ENCODE data around the gene DNASE1L1.
A peak's percentile ranks its signal among the peaks of the same experiment; 100 is the strongest.

The DNASE1L1 gene

DNA sequence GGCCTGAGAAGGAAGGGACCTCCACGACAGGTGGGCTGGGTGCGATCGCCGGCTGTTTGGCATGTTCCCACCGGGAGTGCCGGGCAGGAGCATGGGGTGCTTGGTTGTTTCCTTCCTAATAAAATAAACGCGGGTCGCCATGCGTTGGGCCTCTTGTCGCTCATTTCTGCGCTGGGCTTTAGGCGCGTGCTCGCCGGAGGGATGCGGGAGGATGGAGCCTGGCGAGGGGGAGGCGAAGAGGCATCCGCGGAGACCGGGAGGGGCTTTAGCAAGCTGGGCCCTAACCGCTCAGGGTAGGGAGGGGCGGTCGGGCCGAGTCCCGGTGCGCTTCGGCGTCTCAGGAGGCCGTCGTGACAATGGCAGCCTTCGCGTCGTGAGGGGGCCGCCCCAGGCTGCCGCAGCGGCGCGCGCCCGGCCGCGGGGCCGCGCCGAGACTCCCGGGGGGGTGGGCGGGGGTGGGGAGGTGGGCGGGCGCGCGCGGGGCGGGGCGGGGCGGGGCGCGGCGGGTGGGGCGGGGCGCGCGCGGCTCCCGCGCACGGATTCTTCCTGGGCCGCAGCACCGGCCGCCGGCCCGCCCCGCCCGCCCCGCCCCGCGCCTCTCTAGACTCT is 27.4 kb upstream of the DNASE1L1 start:
- TF ChIP-seq POLR2AphosphoS5 (IDR thresholded peaks at IDR 0.05; ENCODE audit: low read depth, low read length): 0 out of 2 replicates have a peak, but pooled peaks have one; percentile 1
- TF ChIP-seq TAF1 (IDR thresholded peaks at IDR 0.05; ENCODE audit: borderline replicate concordance, insufficient read depth, low read length): no peak
- no peak for TF ChIP-seq FOXP2 (optimal IDR thresholded peaks at IDR 0.05; ENCODE audit: borderline replicate concordance, extremely low read depth, extremely low read length, insufficient read depth)
- TF ChIP-seq, protein P1, sequence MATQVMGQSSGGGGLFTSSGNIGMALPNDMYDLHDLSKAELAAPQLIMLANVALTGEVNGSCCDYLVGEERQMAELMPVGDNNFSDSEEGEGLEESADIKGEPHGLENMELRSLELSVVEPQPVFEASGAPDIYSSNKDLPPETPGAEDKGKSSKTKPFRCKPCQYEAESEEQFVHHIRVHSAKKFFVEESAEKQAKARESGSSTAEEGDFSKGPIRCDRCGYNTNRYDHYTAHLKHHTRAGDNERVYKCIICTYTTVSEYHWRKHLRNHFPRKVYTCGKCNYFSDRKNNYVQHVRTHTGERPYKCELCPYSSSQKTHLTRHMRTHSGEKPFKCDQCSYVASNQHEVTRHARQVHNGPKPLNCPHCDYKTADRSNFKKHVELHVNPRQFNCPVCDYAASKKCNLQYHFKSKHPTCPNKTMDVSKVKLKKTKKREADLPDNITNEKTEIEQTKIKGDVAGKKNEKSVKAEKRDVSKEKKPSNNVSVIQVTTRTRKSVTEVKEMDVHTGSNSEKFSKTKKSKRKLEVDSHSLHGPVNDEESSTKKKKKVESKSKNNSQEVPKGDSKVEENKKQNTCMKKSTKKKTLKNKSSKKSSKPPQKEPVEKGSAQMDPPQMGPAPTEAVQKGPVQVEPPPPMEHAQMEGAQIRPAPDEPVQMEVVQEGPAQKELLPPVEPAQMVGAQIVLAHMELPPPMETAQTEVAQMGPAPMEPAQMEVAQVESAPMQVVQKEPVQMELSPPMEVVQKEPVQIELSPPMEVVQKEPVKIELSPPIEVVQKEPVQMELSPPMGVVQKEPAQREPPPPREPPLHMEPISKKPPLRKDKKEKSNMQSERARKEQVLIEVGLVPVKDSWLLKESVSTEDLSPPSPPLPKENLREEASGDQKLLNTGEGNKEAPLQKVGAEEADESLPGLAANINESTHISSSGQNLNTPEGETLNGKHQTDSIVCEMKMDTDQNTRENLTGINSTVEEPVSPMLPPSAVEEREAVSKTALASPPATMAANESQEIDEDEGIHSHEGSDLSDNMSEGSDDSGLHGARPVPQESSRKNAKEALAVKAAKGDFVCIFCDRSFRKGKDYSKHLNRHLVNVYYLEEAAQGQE (IDR thresholded peaks at IDR 0.05; ENCODE audit: insufficient read depth in 1 of 2, low read depth in 2 of 2, low read length in 2 of 2): no peak
- no peak for TF ChIP-seq SIN3A (IDR thresholded peaks at IDR 0.05; ENCODE audit: borderline replicate concordance, insufficient read depth, low read length)

DNA sequence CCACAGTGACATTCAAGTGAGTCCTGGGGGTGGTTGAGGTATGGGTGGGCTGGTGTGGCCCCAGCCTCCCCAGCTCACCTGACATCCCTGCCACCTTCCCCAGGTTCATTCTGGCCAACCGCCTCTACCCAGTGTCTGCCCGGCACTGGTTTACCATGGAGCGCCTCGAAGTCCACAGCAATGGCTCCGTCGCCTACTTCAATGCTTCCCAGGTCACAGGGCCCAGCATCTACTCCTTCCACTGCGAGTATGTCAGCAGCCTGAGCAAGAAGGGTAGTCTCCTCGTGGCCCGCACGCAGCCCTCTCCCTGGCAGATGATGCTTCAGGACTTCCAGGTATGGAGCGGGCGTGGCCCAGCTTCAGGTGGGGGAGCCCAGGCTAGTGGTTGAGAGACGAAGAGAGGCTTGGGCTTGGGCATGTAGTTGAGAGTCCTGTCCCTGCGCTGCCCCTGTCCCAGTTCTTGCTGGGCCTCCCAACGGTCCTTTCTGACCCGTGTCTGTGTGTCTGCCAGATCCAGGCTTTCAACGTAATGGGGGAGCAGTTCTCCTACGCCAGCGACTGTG is 26.2 kb upstream of the DNASE1L1 start:
- TF ChIP-seq TAF1 (IDR thresholded peaks at IDR 0.05; ENCODE audit: borderline replicate concordance, insufficient read depth, low read length) (no peak), FOXP2 (optimal IDR thresholded peaks at IDR 0.05; ENCODE audit: borderline replicate concordance, extremely low read depth, extremely low read length, insufficient read depth) (no peak), POLR2AphosphoS5 (IDR thresholded peaks at IDR 0.05; ENCODE audit: low read depth, low read length) (no peak), SIN3A (IDR thresholded peaks at IDR 0.05; ENCODE audit: borderline replicate concordance, insufficient read depth, low read length) (no peak)
- TF ChIP-seq, protein P1 (IDR thresholded peaks at IDR 0.05; ENCODE audit: insufficient read depth in 1 of 2, low read depth in 2 of 2, low read length in 2 of 2): no peak

DNA sequence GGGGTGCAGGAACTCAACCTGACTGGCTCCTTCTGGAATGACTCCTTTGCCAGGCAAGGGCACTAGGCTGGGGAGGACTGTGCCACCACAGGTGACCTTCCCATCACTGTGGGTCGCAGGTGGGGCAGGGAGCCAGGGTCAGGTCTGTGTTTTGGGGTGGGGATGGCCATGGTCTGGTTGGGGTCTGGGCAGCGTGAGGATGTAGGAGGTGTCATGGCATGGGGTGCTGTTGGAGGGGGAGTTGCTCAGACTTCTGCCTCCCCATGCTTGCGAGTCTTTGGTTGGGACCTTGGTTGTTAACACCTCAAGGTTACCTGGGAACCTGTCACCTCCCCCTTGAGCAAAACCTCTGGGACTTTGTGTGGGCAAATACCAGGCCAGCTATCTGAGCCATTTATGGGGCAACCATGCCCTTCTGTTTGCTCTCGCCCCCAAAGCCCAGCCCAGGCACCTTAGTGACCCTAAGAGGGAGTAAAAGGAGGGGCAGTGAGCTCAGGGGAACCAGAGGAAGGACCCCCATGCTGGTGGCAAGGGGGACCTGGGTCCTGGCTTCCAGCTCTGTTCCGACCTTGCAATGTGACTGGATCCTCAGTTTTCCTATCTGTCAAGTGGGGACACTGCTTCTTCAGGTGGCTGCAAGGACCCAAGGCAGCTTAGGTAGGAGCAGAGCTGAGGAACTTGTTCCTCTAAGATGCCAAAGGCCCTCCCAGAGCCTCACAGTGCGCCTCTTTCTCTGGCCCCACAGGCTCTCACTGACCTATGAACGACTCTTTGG is 25.5 kb upstream of the DNASE1L1 start:
- TF ChIP-seq SIN3A (IDR thresholded peaks at IDR 0.05; ENCODE audit: borderline replicate concordance, insufficient read depth, low read length) (no peak), FOXP2 (optimal IDR thresholded peaks at IDR 0.05; ENCODE audit: borderline replicate concordance, extremely low read depth, extremely low read length, insufficient read depth) (no peak), TAF1 (IDR thresholded peaks at IDR 0.05; ENCODE audit: borderline replicate concordance, insufficient read depth, low read length) (no peak), POLR2AphosphoS5 (IDR thresholded peaks at IDR 0.05; ENCODE audit: low read depth, low read length) (no peak)
- TF ChIP-seq, protein P1 (IDR thresholded peaks at IDR 0.05; ENCODE audit: insufficient read depth in 1 of 2, low read depth in 2 of 2, low read length in 2 of 2): no peak

DNA sequence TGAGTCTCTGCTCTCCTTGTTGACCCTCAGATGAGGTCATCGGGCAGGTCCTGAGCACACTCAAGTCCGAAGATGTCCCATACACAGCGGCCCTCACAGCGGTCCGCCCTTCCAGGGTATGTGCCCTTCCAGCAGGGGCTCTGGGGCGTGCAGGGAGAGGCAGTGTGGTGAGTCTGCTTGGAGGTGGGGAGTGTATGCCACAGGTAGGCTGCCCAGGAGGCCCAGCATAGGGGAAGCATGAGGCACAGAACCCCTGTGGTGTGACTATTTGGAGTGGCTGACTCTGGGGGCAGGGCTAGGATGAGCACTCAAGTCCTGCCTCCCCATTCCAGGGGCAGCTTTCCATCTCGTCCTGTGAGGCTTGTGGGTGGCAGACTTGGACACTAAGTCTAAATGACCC is 24.6 kb upstream of the DNASE1L1 start:
- TF ChIP-seq TAF1 (IDR thresholded peaks at IDR 0.05; ENCODE audit: borderline replicate concordance, insufficient read depth, low read length) (no peak), SIN3A (IDR thresholded peaks at IDR 0.05; ENCODE audit: borderline replicate concordance, insufficient read depth, low read length) (no peak), POLR2AphosphoS5 (IDR thresholded peaks at IDR 0.05; ENCODE audit: low read depth, low read length) (no peak), FOXP2 (optimal IDR thresholded peaks at IDR 0.05; ENCODE audit: borderline replicate concordance, extremely low read depth, extremely low read length, insufficient read depth) (no peak)
- TF ChIP-seq, protein P1 (IDR thresholded peaks at IDR 0.05; ENCODE audit: insufficient read depth in 1 of 2, low read depth in 2 of 2, low read length in 2 of 2): no peak

All from PFSK-1 (cell line).